Measurements from ENCODE around the gene SLC27A1.
"Not testable (repeated sequence)": the region's sequence is repeated elsewhere in the genome, so short reads cannot be mapped to it uniquely, and the experiment has no call there.

Gene SLC27A1

GRCh38 chr19:17497149-17497798 is 26.9 kb downstream of the SLC27A1 start:
- DNase-seq (ENCODE audit: extremely low read depth, low read depth) = no peak
- no peak for TF ChIP-seq CTCF (IDR thresholded peaks at IDR 0.05; ENCODE audit: low read depth, low read length)

- not testable (repeated sequence) for DNase-seq (ENCODE audit: extremely low read depth, low read depth)
Measured at GRCh38 chr19:17499025-17499424, 28.7 kb downstream of the SLC27A1 start.

GRCh38 chr19:17499648-17500446 is 29.5 kb downstream of the SLC27A1 start:
- no peak for TF ChIP-seq CTCF (IDR thresholded peaks at IDR 0.05; ENCODE audit: low read depth, low read length)
- DNase-seq (ENCODE audit: extremely low read depth, low read depth) = no peak

- no peak for TF ChIP-seq CTCF (IDR thresholded peaks at IDR 0.05; ENCODE audit: low read depth, low read length)
- DNase-seq (ENCODE audit: extremely low read depth, low read depth) = no peak
Measured at GRCh38 chr19:17500447-17501198, 30.3 kb downstream of the SLC27A1 start.

GRCh38 chr19:17503240-17503639 is 32.9 kb downstream of the SLC27A1 start:
- TF ChIP-seq CTCF (IDR thresholded peaks at IDR 0.05; ENCODE audit: low read depth, low read length) = no peak
- no peak for DNase-seq (ENCODE audit: extremely low read depth, low read depth)

GRCh38 chr19:17504030-17504429 is 33.7 kb downstream of the SLC27A1 start:
- no peak for TF ChIP-seq CTCF (IDR thresholded peaks at IDR 0.05; ENCODE audit: low read depth, low read length)
- no peak for DNase-seq (ENCODE audit: extremely low read depth, low read depth)

- DNase-seq (ENCODE audit: extremely low read depth, low read depth) = no peak
- no peak for TF ChIP-seq CTCF (IDR thresholded peaks at IDR 0.05; ENCODE audit: low read depth, low read length)
Measured at GRCh38 chr19:17504456-17504855, 34.1 kb downstream of the SLC27A1 start.

Data from AG09319 (cell line).